HCT116 (cell line): ENCODE results near the gene CARNS1. TPM values are rescaled to one million over a fixed set of nuclear protein-coding genes. Genes with fewer than 3 reads are reported as not detected.

Experiments
- ATAC-seq: fragments of 200-7000 bp; cut with Tn5 transposase; 2 replicates; pipeline ENCODE4 v1.9.1; 2020; ENCODE audit warnings: mild to moderate bottlenecking, moderate library complexity
- BruUV-seq: library from RNA; stranded (reverse); fragments of 400-500 nt; replicated peaks from 2 replicates; lab custom pipeline; 2021; lab: Mats Ljungman, UMichigan
- CTCF ChIA-PET: fragments of 300-600 bp; sonication (Branson Sonifier 250); formaldehyde crosslinking; loops from one replicate; lab custom pipeline; 2021; ENCODE audit warnings: antibody characterized with exemption; lab: Charles Lee
- POLR2A ChIA-PET: fragments of 300-600, 350-600 bp; sonication (Branson Sonifier 250); formaldehyde crosslinking; loops from one replicate; lab custom pipeline; 2021; ENCODE audit warnings: antibody characterized with exemption; lab: Charles Lee
- RAD21 ChIA-PET, 2 experiments: fragments of 300-600 bp; sonication (Branson Sonifier 250); formaldehyde crosslinking; loops; one replicate each; lab custom pipeline; 2023; ENCODE audit warnings: low total read pairs in 2 of 2; ENCODE audit not compliant: uncharacterized antibody in 2 of 2, unreplicated experiment in 2 of 2, low non-redundant PET in 1 of 2; lab: Charles Lee
- DNase-seq: peaks from one replicate; pipeline ENCODE4 v3.0.0-alpha.2; 2010; ENCODE audit warnings: low read depth, low spot score
- H2AFZ ChIP-seq: fragments of 200-600 bp; shearing (Covaris generic), sonication (generic); 2 replicates; pipeline ENCODE4 v1.6.1; 2017; ENCODE audit warnings: low read depth, mixed run types, mixed read lengths, antibody characterized with exemption, low read length; ENCODE audit not compliant: poor library complexity, severe bottlenecking
- H3K27ac ChIP-seq: 2 replicates; pipeline ENCODE4 v1.5.1; 2012; ENCODE audit warnings: low read depth, low read length
- H3K27me3 ChIP-seq: fragments of 200-600 bp; sonication (generic); 2 replicates; pipeline ENCODE4 v1.6.1; 2016; ENCODE audit warnings: mixed run types, low read length, mixed read lengths; ENCODE audit not compliant: insufficient read depth
- H3K36me3 ChIP-seq, 2 experiments: fragments of 200-500 bp in 1 of 2; fragments of 200-600 bp in 1 of 2; sonication (Bioruptor generic) in 1 of 2; sonication (generic) in 1 of 2; 2 replicates each; pipeline versions ENCODE4 v1.5.1 to v1.6.1; 2014 to 2016; ENCODE audit warnings: low read length in 2 of 2, inconsistent platforms in 1 of 2, mixed read lengths in 1 of 2, mixed run types in 1 of 2; ENCODE audit not compliant: insufficient read depth in 2 of 2, control insufficient read depth in 1 of 2
- H3K4me1 ChIP-seq, 2 experiments: fragments of 200-600 bp in 1 of 2; sonication (generic) in 1 of 2; 2 replicates each; pipeline versions ENCODE4 v1.5.1 to v1.6.1; 2012 to 2017; ENCODE audit warnings: low read length in 2 of 2, inconsistent platforms in 1 of 2, mild to moderate bottlenecking in 1 of 2, mixed read lengths in 1 of 2, mixed run types in 1 of 2, moderate library complexity in 1 of 2; ENCODE audit not compliant: insufficient read depth in 2 of 2, control insufficient read depth in 1 of 2
- H3K4me2 ChIP-seq: fragments of 200-600 bp; sonication (generic); 2 replicates; pipeline ENCODE4 v1.6.1; 2017; ENCODE audit warnings: mixed run types, low read length, mixed read lengths
- H3K4me3 ChIP-seq, 2 experiments: fragments of 200-600 bp in 1 of 2; sonication (generic) in 1 of 2; replicated peaks in 1 of 2; 2 replicates each; pipeline ENCODE4 v1.5.1; 2011 to 2016; ENCODE audit warnings: low read length in 2 of 2, control low read depth in 1 of 2, low read depth in 1 of 2, mild to moderate bottlenecking in 1 of 2, mixed read lengths in 1 of 2, mixed run types in 1 of 2
- H3K79me2 ChIP-seq: fragments of 200-600 bp; sonication (generic); 2 replicates; pipeline ENCODE4 v1.6.1; 2017; ENCODE audit warnings: mild to moderate bottlenecking, mixed run types, low read length, moderate library complexity, mixed read lengths; ENCODE audit not compliant: insufficient read depth
- H3K9ac ChIP-seq: fragments of 200-600 bp; sonication (generic); 2 replicates; pipeline ENCODE4 v1.6.1; 2016; ENCODE audit warnings: low read length, mixed read lengths
- H3K9me2 ChIP-seq: fragments of 200-600 bp; sonication (generic), shearing (Covaris generic); 2 replicates; pipeline ENCODE4 v1.6.1; 2017; ENCODE audit warnings: mixed run types, mild to moderate bottlenecking, moderate library complexity; ENCODE audit not compliant: insufficient read depth
- H3K9me3 ChIP-seq, 2 experiments: fragments of 200-500 bp in 1 of 2; fragments of 200-600 bp in 1 of 2; sonication (Bioruptor generic) in 1 of 2; sonication (generic) in 1 of 2; 2 replicates each; pipeline ENCODE4 v1.6.1; 2014 to 2017; ENCODE audit warnings: low read length in 2 of 2, mixed read lengths in 2 of 2, inconsistent platforms in 1 of 2, low read depth in 1 of 2, mild to moderate bottlenecking in 1 of 2, mixed run types in 1 of 2, moderate library complexity in 1 of 2; ENCODE audit not compliant: control insufficient read depth in 1 of 2, insufficient read depth in 1 of 2
- H4K20me1 ChIP-seq: fragments of 200-600 bp; sonication (generic), shearing (Covaris generic); 2 replicates; pipeline ENCODE4 v1.6.1; 2017; ENCODE audit warnings: mixed run types, mild to moderate bottlenecking, moderate library complexity; ENCODE audit not compliant: insufficient read depth
- ATF3 ChIP-seq: IDR thresholded peaks from 2 replicates; pipeline ENCODE4 v1.6.1; 2012
- CBX3 ChIP-seq: IDR thresholded peaks from 2 replicates; pipeline ENCODE4 v1.6.1; 2012; ENCODE audit warnings: low read depth
- CTCF ChIP-seq, 3 experiments: fragments of 200-600 bp in 1 of 3; sonication (generic) in 1 of 3; IDR thresholded peaks in 2 of 3; conservative IDR thresholded peaks in 1 of 3; 2 replicates each; pipeline ENCODE4 v1.5.1; 2012 to 2017; ENCODE audit warnings: low read depth in 2 of 3, low read length in 2 of 3, antibody characterized with exemption in 1 of 3, borderline replicate concordance in 1 of 3, control low read depth in 1 of 3, mild to moderate bottlenecking in 1 of 3, mixed read lengths in 1 of 3, mixed run types in 1 of 3, moderate library complexity in 1 of 3; ENCODE audit not compliant: insufficient read depth in 1 of 3
- EGR1 ChIP-seq: IDR thresholded peaks from 2 replicates; pipeline ENCODE4 v1.6.1; 2012; ENCODE audit warnings: low read depth
- ELF1 ChIP-seq: IDR thresholded peaks from 2 replicates; pipeline ENCODE4 v1.6.1; 2012; ENCODE audit warnings: low read depth, borderline replicate concordance
- EZH2phosphoT487 ChIP-seq: fragments of 200-600 bp; IDR thresholded peaks from 2 replicates; pipeline ENCODE4 v1.6.1; 2018; ENCODE audit warnings: antibody characterized with exemption, borderline replicate concordance
- FOSL1 ChIP-seq: IDR thresholded peaks from 2 replicates; pipeline ENCODE4 v1.6.1; 2012; ENCODE audit warnings: low read depth
- JUND ChIP-seq: IDR thresholded peaks from 2 replicates; pipeline ENCODE4 v1.6.1; 2012
- POLR2A ChIP-seq: IDR thresholded peaks from 2 replicates; pipeline ENCODE4 v1.7.0; 2011; ENCODE audit warnings: borderline replicate concordance; ENCODE audit not compliant: insufficient read depth, insufficient read length; ENCODE audit errors: extremely low read depth
- POLR2AphosphoS5 ChIP-seq: IDR thresholded peaks from 2 replicates; pipeline ENCODE4 v1.6.1; 2011; ENCODE audit warnings: mild to moderate bottlenecking, low read depth, low read length, moderate library complexity
- SIN3A ChIP-seq: IDR thresholded peaks from 2 replicates; pipeline ENCODE4 v1.6.1; 2012; ENCODE audit warnings: low read depth
- SP1 ChIP-seq: IDR thresholded peaks from 2 replicates; pipeline ENCODE4 v1.6.1; 2012; ENCODE audit warnings: low read depth
- SRF ChIP-seq: IDR thresholded peaks from 2 replicates; pipeline ENCODE4 v1.6.1; 2012; ENCODE audit warnings: low read depth
- TCF7L2 ChIP-seq: IDR thresholded peaks from 2 replicates; pipeline ENCODE4 v1.7.0; 2011; ENCODE audit warnings: borderline replicate concordance, inconsistent platforms; ENCODE audit not compliant: insufficient read depth, insufficient read length; ENCODE audit errors: extremely low read depth
- YY1 ChIP-seq: IDR thresholded peaks from 2 replicates; pipeline ENCODE4 v1.6.1; 2011; ENCODE audit warnings: low read length, low read depth, moderate library complexity, mild to moderate bottlenecking; ENCODE audit not compliant: insufficient replicate concordance; ENCODE audit errors: extremely low read depth
- intact Hi-C: fragments of 100-400 bp; cut with micrococcal nuclease; formaldehyde crosslinking; loops from 2 replicates; pipeline ENCODE4 v1.10.0; 2022
- total RNA-seq: library from RNA; stranded (reverse); gene quantifications from one replicate; pipeline ENCODE4 v1.2.1, GENCODE V29; 2021; ENCODE audit not compliant: unreplicated experiment
- TF ChIP-seq, protein P1 (sequence below): IDR thresholded peaks from 2 replicates; pipeline ENCODE4 v1.6.1; 2011; ENCODE audit warnings: mild to moderate bottlenecking, low read length, moderate library complexity; ENCODE audit not compliant: insufficient replicate concordance; ENCODE audit errors: extremely low read depth

The CARNS1 gene
- total RNA-seq, 1 experiment from 2014 or later, result 1.0 TPM

GRCh38 chr11:67450796-67451657 lies 35.5 kb downstream of the CARNS1 start:
- BruUV-seq, result no TSS peak
- Histone ChIP-seq H3K36me3 (no peaks in the 10 kb centered on the region), H3K4me3 (no peak overlapping the region), H3K79me2 (no peaks in the 10 kb centered on the region), H3K9me3 (no peaks in the 10 kb centered on the region), H3K27me3 (no peaks in the 10 kb centered on the region), H3K4me1 (no peaks in the 10 kb centered on the region), H3K9me2 (no peaks in the 10 kb centered on the region), H4K20me1 (no peaks in the 10 kb centered on the region), H3K4me2 (no peak overlapping the region), H3K27ac (no peak overlapping the region; the same call in 1 of the 2 replicates), H2AFZ (no peak overlapping the region), H3K9ac (no peak overlapping the region)
- ATAC-seq (no peak), DNase-seq (no peak)
- intact Hi-C loops, result no loop called here
- ChIA-PET CTCF (no interaction called here), POLR2A (interaction anchor here (1.2 kb wide), 1 partner anchor 18 kb away, joined by 3 read pairs; the partner anchor contains the start of gene TMEM134), RAD21 (no interaction called here)
- TF ChIP-seq ATF3 (no peak), SIN3A (no peak), SRF (no peak), FOSL1 (no peak), POLR2A (no peak), TCF7L2 (no peak), CTCF (IDR thresholded peaks at IDR 0.05 in 2 of 3, conservative IDR thresholded peaks at IDR 0.05 in 1 of 3; ENCODE audit: borderline replicate concordance in 1 of 3, insufficient read depth in 1 of 3, low read depth in 2 of 3, low read length in 2 of 3) (no peak), ELF1 (no peak), JUND (no peak), POLR2AphosphoS5 (no peak), SP1 (no peak), YY1 (no peak), CBX3 (no peak), EZH2phosphoT487 (no peak), EGR1 (no peak)
- TF ChIP-seq, protein P1, sequence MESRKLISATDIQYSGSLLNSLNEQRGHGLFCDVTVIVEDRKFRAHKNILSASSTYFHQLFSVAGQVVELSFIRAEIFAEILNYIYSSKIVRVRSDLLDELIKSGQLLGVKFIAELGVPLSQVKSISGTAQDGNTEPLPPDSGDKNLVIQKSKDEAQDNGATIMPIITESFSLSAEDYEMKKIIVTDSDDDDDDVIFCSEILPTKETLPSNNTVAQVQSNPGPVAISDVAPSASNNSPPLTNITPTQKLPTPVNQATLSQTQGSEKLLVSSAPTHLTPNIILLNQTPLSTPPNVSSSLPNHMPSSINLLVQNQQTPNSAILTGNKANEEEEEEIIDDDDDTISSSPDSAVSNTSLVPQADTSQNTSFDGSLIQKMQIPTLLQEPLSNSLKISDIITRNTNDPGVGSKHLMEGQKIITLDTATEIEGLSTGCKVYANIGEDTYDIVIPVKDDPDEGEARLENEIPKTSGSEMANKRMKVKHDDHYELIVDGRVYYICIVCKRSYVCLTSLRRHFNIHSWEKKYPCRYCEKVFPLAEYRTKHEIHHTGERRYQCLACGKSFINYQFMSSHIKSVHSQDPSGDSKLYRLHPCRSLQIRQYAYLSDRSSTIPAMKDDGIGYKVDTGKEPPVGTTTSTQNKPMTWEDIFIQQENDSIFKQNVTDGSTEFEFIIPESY, result no peak
